Loucy (cell line): ENCODE results near the gene MALAT1.
"Not testable (repeated sequence)": the region's sequence is repeated elsewhere in the genome, so short reads cannot be mapped to it uniquely, and the experiment has no call there.

Experiments
- H2AFZ ChIP-seq: fragments of 200-600 bp; sonication (generic); 2 replicates; pipeline ENCODE4 v1.6.0; 2016; ENCODE audit warnings: antibody characterized with exemption, mild to moderate bottlenecking, low read length, moderate library complexity
- H3F3A ChIP-seq: fragments of 200-600 bp; 2 replicates; pipeline ENCODE4 v1.6.0; 2016; ENCODE audit warnings: antibody characterized with exemption, low read depth, mild to moderate bottlenecking
- H3K27me3 ChIP-seq: fragments of 200-600 bp; sonication (generic); 2 replicates; pipeline ENCODE4 v1.6.1; 2014; ENCODE audit warnings: low read length, mild to moderate bottlenecking; ENCODE audit not compliant: insufficient read depth, poor library complexity, severe bottlenecking
- H3K36me3 ChIP-seq: fragments of 200-600 bp; sonication (generic); 2 replicates; pipeline ENCODE4 v1.6.1; 2016; ENCODE audit warnings: low read length; ENCODE audit not compliant: insufficient read depth
- H3K4me1 ChIP-seq: fragments of 200-600 bp; sonication (generic); 2 replicates; pipeline ENCODE4 v1.5.1; 2014; ENCODE audit warnings: low read length, mild to moderate bottlenecking; ENCODE audit not compliant: insufficient read depth, poor library complexity, severe bottlenecking
- H3K4me2 ChIP-seq: fragments of 200-600 bp; sonication (generic); 2 replicates; pipeline ENCODE4 v1.6.0; 2014; ENCODE audit warnings: antibody characterized with exemption, low read length, low read depth, mild to moderate bottlenecking; ENCODE audit not compliant: poor library complexity, severe bottlenecking
- H3K4me3 ChIP-seq: fragments of 200-600 bp; sonication (generic); 2 replicates; pipeline ENCODE4 v1.5.1; 2014; ENCODE audit warnings: low read length, mild to moderate bottlenecking, mixed read lengths; ENCODE audit not compliant: poor library complexity, severe bottlenecking
- H3K79me2 ChIP-seq: fragments of 200-600 bp; sonication (generic); 2 replicates; pipeline ENCODE4 v1.6.1; 2014; ENCODE audit warnings: low read length; ENCODE audit not compliant: insufficient read depth
- H3K9ac ChIP-seq: fragments of 200-600 bp; sonication (generic); 2 replicates; pipeline ENCODE4 v1.6.0; 2014; ENCODE audit warnings: mild to moderate bottlenecking, low read depth, low read length, moderate library complexity; ENCODE audit not compliant: poor library complexity, severe bottlenecking
- H3K9me2 ChIP-seq: fragments of 200-600 bp; sonication (generic); replicated peaks from 2 replicates; pipeline ENCODE4 v1.6.1; 2016; ENCODE audit warnings: low read depth, low read length, mixed read lengths
- H3K9me3 ChIP-seq: fragments of 200-600 bp; sonication (generic); 2 replicates; pipeline ENCODE4 v1.6.1; 2014; ENCODE audit warnings: mild to moderate bottlenecking, antibody characterized with exemption, low read length, low read depth; ENCODE audit not compliant: insufficient read depth
- H4K20me1 ChIP-seq: fragments of 200-600 bp; sonication (generic); 2 replicates; pipeline ENCODE4 v1.6.0; 2014; ENCODE audit warnings: antibody characterized with exemption, low read length, mild to moderate bottlenecking; ENCODE audit not compliant: insufficient read depth, poor library complexity, severe bottlenecking
- CTCF ChIP-seq: fragments of 200-600 bp; sonication (generic); conservative IDR thresholded peaks from 2 replicates; pipeline ENCODE4 v1.5.1; 2014; ENCODE audit warnings: mild to moderate bottlenecking, antibody characterized with exemption, low read length
- EZH2phosphoT487 ChIP-seq: fragments of 200-600 bp; IDR thresholded peaks from 2 replicates; pipeline ENCODE4 v1.6.1; 2018; ENCODE audit warnings: antibody characterized with exemption, mild to moderate bottlenecking, moderate library complexity, borderline replicate concordance

The MALAT1 gene

GRCh38 chr11:65470433-65471049 lies 28.3 kb upstream of the MALAT1 start:
- Histone ChIP-seq H3K4me2 (no peak overlapping the region), H3K9me2 (no peaks in the 10 kb centered on the region), H3K79me2 (peaks cover 6% of the 10 kb centered on the region; the same call in 1 of the 2 replicates), H3K4me3 (no peak overlapping the region), H3K27me3 (no peaks in the 10 kb centered on the region), H3K9me3 (no peaks in the 10 kb centered on the region), H3K36me3 (no peaks in the 10 kb centered on the region), H3K9ac (no peak overlapping the region), H3K4me1 (peaks cover 6% of the 10 kb centered on the region), H3F3A (no peaks in the 10 kb centered on the region), H4K20me1 (no peaks in the 10 kb centered on the region), H2AFZ (no peak overlapping the region)
- TF ChIP-seq EZH2phosphoT487 (no peak), CTCF (no peak)

GRCh38 chr11:65471447-65471891 lies 27.4 kb upstream of the MALAT1 start:
- no peak overlapping the region for H2AFZ ChIP-seq

GRCh38 chr11:65472588-65473277 lies 26.1 kb upstream of the MALAT1 start:
- not testable (repeated sequence) for H3K4me2 ChIP-seq

More at GRCh38 chr11:65471447-65471891, 27.4 kb upstream of the MALAT1 start:
- Histone ChIP-seq H3K9me3 (no peaks in the 10 kb centered on the region), H3K4me2 (peak overlapping the region; percentile 29), H3K4me3 (no peak overlapping the region), H3K9me2 (no peaks in the 10 kb centered on the region), H3K79me2 (peaks cover 15% of the 10 kb centered on the region), H4K20me1 (no peaks in the 10 kb centered on the region), H3K36me3 (no peaks in the 10 kb centered on the region), H3F3A (no peaks in the 10 kb centered on the region), H3K4me1 (peaks cover 10% of the 10 kb centered on the region), H3K27me3 (no peaks in the 10 kb centered on the region), H3K9ac (peak overlapping the region; percentile 7)
- TF ChIP-seq EZH2phosphoT487 (no peak), CTCF (peak; percentile 74)

More at GRCh38 chr11:65472588-65473277, 26.1 kb upstream of the MALAT1 start:
- not testable (repeated sequence) for H3K36me3 ChIP-seq, H3F3A ChIP-seq, H3K9me2 ChIP-seq, H3K9me3 ChIP-seq, H3K9ac ChIP-seq, H3K4me3 ChIP-seq, H4K20me1 ChIP-seq, H3K27me3 ChIP-seq, H2AFZ ChIP-seq
- peaks cover 25% of the 10 kb centered on the region for H3K79me2 ChIP-seq
- peaks cover 14% of the 10 kb centered on the region for H3K4me1 ChIP-seq
